Thyroid gland (tissue), 4 donors: ENCODE results near the gene STK16. TPM values are rescaled to one million over a fixed set of nuclear protein-coding genes. Genes with fewer than 3 reads are reported as not detected.

Source experiments
- DNase-seq, 2 donors: peaks; one replicate each; pipeline ENCODE4 v3.0.0-alpha.2; 2019
- H3K27ac ChIP-seq, 3 donors: fragments of 200-600 bp; sonication (generic); 1 replicate in 2 of 3; 2 replicates in 1 of 3; pipeline ENCODE4 v1.5.1; 2016 to 2019; ENCODE audit warnings: mild to moderate bottlenecking in 1 of 3, moderate library complexity in 1 of 3
- H3K27me3 ChIP-seq: fragments of 200-600 bp; sonication (generic); one replicate; pipeline ENCODE4 v1.5.1; 2019
- H3K36me3 ChIP-seq, 2 donors: fragments of 200-600 bp; sonication (generic); one replicate each; pipeline ENCODE4 v1.5.1; 2016 to 2019
- H3K4me1 ChIP-seq, 2 donors: fragments of 200-600 bp; sonication (generic); one replicate each; pipeline ENCODE4 v1.5.1; 2017 to 2019
- H3K4me3 ChIP-seq, 3 donors: fragments of 200-600 bp; sonication (generic); replicated peaks in 1 of 3; 1 replicate in 2 of 3; 2 replicates in 1 of 3; pipeline ENCODE4 v1.5.1; 2016; ENCODE audit warnings: mild to moderate bottlenecking in 1 of 3
- H3K9me3 ChIP-seq: fragments of 200-600 bp; sonication (generic); one replicate; pipeline ENCODE4 v1.5.1; 2017
- POLR2A ChIP-seq, 2 donors: fragments of 450-650 bp; IDR thresholded peaks; one replicate each; pipeline ENCODE4 v1.6.1; 2017; ENCODE audit warnings: antibody characterized with exemption in 2 of 2, mild to moderate bottlenecking in 2 of 2, moderate library complexity in 1 of 2
- WGBS, 2 donors: methylation state at CpG; one replicate each; pipeline ENCODE4 v1.1.5; 2017; 5-methylcytosine and 5-hydroxymethylcytosine counted together
- intact Hi-C: fragments of 100-400 bp; cut with DNase I; formaldehyde crosslinking; loops from one replicate; pipeline ENCODE4 v1.15.1; 2023
- total RNA-seq, 4 donors: library from RNA; depleted of rRNA; stranded (reverse); fragments of >200 nt; gene quantifications; one replicate each; pipeline ENCODE4 v1.2.3, GENCODE V29; 2016
- TF ChIP-seq, protein P1 (sequence below), 6 experiments: fragments of 200-600 bp in 3 of 6; fragments of 450-650 bp in 3 of 6; sonication (generic) in 3 of 6; IDR thresholded peaks; one replicate each; pipeline ENCODE4 v1.5.1; 2016 to 2019; ENCODE audit warnings: antibody characterized with exemption in 6 of 6, mild to moderate bottlenecking in 2 of 6, inconsistent platforms in 1 of 6, moderate library complexity in 1 of 6

The STK16 gene
- total RNA-seq, 4 donors from 2014 or later = 19.5 to 33.0 (median 24.9) TPM

DNA sequence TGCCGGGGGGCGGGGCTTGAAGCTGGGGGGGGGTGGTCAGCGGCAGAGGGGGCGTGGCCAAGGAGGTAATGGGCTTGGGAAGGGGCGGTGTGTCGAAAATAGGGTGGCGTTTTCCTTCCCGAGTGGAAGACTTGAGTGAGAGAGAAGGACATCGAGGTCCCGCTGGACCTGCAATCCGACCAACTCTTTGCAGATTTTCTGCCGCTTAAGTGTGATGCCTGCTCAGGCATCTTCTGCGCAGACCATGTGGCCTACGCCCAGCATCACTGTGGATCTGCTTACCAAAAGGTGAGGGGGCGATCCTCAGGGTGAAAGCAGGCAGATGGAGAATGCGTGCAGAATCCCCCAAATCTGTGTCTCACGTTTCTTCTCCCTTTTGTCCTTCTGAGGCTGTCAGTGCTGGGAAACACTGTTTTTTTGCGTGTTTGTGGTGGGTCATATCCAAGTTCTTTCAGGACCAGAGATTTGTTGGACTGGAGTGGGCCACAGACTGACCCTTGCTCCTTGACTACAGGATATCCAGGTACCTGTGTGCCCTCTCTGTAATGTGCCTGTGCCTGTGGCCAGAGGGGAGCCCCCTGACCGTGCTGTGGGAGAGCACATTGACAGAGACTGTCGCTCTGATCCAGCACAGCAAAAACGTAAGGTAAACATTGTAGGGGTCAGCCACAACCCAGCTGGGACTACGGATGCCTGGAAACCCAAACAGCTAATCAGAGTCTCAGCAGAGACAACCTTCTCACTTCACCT, 38.0 kb upstream of the STK16 start:
- H3K27ac ChIP-seq = peak overlapping the region; percentile 81 to 97 (median 94)
- peaks cover 17 to 32% of the 10 kb centered on the region in 2 donors for H3K36me3 ChIP-seq
- H3K4me1 ChIP-seq = peaks cover 17 to 27% of the 10 kb centered on the region in 2 donors
- WGBS, 2 donors = 10% methylated on average over 20 of the region's 22 CpGs
- peak overlapping the region; percentile 43 to 54 (median 51) for H3K4me3 ChIP-seq
- peak in 1 of 2 donors; percentile 28 for TF ChIP-seq POLR2A (IDR thresholded peaks at IDR 0.05)
- TF ChIP-seq, protein P1, sequence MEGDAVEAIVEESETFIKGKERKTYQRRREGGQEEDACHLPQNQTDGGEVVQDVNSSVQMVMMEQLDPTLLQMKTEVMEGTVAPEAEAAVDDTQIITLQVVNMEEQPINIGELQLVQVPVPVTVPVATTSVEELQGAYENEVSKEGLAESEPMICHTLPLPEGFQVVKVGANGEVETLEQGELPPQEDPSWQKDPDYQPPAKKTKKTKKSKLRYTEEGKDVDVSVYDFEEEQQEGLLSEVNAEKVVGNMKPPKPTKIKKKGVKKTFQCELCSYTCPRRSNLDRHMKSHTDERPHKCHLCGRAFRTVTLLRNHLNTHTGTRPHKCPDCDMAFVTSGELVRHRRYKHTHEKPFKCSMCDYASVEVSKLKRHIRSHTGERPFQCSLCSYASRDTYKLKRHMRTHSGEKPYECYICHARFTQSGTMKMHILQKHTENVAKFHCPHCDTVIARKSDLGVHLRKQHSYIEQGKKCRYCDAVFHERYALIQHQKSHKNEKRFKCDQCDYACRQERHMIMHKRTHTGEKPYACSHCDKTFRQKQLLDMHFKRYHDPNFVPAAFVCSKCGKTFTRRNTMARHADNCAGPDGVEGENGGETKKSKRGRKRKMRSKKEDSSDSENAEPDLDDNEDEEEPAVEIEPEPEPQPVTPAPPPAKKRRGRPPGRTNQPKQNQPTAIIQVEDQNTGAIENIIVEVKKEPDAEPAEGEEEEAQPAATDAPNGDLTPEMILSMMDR (IDR thresholded peaks at IDR 0.05) = no peak
- H3K27me3 ChIP-seq = no peaks in the 10 kb centered on the region
- DNase-seq = no peak
- intact Hi-C loops = no loop called here
- no peaks in the 10 kb centered on the region for H3K9me3 ChIP-seq

DNA sequence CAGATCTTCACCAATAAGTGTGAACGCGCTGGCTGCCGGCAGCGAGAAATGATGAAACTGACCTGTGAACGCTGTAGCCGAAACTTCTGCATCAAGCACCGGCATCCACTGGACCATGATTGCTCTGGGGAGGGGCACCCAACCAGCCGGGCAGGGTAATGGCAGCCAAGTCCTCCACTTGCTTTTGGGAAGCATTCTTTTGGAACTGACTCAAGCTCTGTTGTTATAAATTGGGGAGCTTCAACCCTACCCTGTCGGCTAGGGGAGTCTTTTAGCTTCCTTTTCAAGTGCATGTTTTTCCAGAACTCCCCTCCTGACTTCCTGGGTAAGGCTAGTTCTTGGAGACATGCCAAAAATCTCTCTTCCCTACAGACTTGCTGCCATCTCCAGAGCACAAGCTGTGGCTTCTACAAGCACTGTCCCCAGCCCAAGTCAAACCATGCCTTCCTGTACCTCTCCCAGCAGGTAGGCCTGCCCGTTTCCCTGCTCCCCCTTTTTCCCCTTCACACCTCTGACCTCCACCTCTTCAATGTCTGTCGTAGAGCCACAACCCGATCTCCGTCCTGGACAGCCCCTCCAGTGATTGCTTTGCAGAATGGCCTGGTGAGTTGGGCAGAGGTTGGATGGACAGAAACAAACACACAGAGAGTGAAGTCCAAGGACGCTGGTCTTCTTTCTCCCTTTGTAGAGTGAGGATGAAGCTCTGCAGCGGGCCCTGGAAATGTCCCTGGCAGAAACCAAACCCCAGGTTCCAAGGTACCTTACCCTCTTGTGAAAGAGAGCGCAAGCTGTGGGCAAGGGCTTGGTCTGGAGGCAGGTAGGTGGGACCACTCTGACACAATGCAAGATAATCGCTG, 37.2 kb upstream of the STK16 start:
- TF ChIP-seq, protein P1 (IDR thresholded peaks at IDR 0.05) = no peak
- TF ChIP-seq POLR2A (IDR thresholded peaks at IDR 0.05) = peak in 1 of 2 donors; percentile 62
- peaks cover 20 to 39% of the 10 kb centered on the region in 2 donors for H3K36me3 ChIP-seq
- intact Hi-C loops = no loop called here
- H3K4me3 ChIP-seq = peak overlapping the region in 1 of 3 donors; percentile 54
- peaks cover 17 to 27% of the 10 kb centered on the region in 2 donors for H3K4me1 ChIP-seq
- DNase-seq = peak; percentile 92 to 93
- peak overlapping the region; percentile 81 to 97 (median 94) for H3K27ac ChIP-seq
- WGBS, 2 donors = 41 to 60% methylated on average over 17 of the region's 17 CpGs
- H3K27me3 ChIP-seq = no peaks in the 10 kb centered on the region
- no peaks in the 10 kb centered on the region for H3K9me3 ChIP-seq

DNA sequence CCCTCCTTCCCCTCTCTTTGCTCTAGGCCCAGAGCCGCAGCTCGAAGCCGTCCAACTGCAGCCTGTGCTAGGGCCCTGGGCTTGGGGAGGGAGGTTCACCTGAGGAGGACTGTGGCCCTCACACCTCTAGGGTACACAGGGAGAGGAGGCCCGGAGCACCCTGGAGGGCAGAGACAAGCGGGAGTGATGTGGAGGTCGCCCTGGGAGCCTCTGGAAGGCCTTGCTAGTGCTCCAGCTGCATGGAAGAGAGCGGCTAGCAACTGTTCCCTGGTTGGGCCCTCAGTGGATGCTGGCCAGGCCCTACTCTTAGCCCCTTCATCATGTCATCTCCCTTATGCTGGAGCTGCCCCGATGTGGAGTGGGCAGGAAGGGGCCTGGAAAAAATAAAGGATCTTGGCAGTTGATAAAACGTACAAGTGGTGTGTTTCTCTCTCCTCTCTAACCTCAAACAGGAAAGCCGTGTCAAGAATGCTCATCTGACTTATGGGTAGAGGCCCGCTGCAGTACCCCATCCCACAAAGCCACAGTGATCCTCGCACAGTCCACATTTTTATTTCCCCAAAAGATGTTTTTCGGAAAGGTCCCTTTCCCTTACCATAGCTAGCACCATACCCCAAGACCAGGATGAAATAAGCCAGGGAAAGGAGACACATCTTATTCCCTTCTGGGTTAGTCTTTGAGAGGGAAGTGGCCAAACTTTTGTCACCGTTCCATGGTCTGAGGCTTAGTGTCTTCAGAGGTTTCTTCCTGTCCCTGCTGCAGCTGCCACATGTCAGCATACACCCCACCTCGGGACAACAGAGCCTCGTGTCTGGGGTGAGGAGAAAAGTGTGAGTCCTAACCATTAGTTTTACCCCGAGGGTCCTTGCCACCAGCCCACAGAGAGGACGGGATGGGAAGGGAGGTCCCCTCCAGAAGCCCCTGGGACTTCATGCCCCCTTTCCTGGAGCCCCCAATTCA, 35.8 kb upstream of the STK16 start:
- DNase-seq = no peak
- H3K27ac ChIP-seq = peak overlapping the region; percentile 59 to 97 (median 94)
- 89 to 92% methylated on average over 18 of the region's 18 CpGs for WGBS, 2 donors
- H3K9me3 ChIP-seq = no peaks in the 10 kb centered on the region
- H3K4me3 ChIP-seq = no peak overlapping the region
- intact Hi-C loops = loop anchor here (5.0 kb wide), 1 partner anchor 32 kb away; the partner anchor contains the start of genes CNPPD1 and RETREG2
- H3K4me1 ChIP-seq = peaks cover 17 to 27% of the 10 kb centered on the region in 2 donors
- TF ChIP-seq, protein P1 (IDR thresholded peaks at IDR 0.05) = no peak
- TF ChIP-seq POLR2A (IDR thresholded peaks at IDR 0.05) = no peak
- no peaks in the 10 kb centered on the region for H3K27me3 ChIP-seq
- peaks cover 27 to 53% of the 10 kb centered on the region in 2 donors for H3K36me3 ChIP-seq

DNA sequence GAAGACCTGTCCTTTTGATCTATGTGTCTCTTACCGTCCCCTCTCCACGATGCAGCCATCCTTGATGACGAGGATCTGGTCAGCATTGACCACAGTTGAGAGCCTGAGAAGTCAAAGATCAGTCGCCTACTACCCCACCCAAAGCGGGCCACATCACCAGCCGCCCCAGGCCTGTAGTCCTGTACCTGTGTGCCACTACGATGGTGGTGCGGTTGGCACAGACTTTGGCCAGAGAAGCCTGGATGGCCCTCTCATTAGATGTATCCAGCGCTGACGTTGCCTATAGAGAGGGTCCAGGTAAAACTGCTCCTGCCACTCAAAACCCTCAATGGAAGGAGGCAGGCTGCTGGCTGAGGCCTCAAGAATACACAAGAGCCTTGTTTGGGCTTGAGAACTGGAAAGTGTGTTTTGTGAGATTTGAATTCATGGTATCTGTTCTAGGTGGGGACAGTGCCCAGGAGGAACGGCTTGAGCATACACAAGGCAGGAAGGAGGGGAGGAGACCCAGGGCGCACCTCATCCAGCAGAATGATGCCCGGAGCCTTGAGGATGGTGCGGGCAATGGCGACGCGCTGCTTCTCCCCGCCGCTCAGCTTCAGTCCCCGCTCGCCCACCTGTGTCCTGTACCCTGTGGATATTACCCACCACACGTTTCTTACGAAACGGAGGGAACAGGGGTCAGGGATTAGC, 34.9 kb upstream of the STK16 start:
- Histone ChIP-seq H3K9me3 (no peaks in the 10 kb centered on the region), H3K36me3 (peaks cover 27 to 58% of the 10 kb centered on the region in 2 donors), H3K27me3 (no peaks in the 10 kb centered on the region), H3K4me1 (peaks cover 17 to 27% of the 10 kb centered on the region in 2 donors), H3K27ac (peak overlapping the region in 2 of 3 donors; percentile 15 to 94), H3K4me3 (no peak overlapping the region)
- intact Hi-C loops = loop anchor here (5.0 kb wide), 1 partner anchor 33 kb away; the partner anchor contains the start of genes CNPPD1 and RETREG2
- TF ChIP-seq, protein P1 (IDR thresholded peaks at IDR 0.05) = no peak
- TF ChIP-seq POLR2A (IDR thresholded peaks at IDR 0.05) = no peak
- DNase-seq = no peak
- WGBS, 2 donors = 94% methylated on average over 20 to 24 of the region's 24 CpGs
